ENCODE measurements around the gene CALHM2.

The CALHM2 gene

DNA sequence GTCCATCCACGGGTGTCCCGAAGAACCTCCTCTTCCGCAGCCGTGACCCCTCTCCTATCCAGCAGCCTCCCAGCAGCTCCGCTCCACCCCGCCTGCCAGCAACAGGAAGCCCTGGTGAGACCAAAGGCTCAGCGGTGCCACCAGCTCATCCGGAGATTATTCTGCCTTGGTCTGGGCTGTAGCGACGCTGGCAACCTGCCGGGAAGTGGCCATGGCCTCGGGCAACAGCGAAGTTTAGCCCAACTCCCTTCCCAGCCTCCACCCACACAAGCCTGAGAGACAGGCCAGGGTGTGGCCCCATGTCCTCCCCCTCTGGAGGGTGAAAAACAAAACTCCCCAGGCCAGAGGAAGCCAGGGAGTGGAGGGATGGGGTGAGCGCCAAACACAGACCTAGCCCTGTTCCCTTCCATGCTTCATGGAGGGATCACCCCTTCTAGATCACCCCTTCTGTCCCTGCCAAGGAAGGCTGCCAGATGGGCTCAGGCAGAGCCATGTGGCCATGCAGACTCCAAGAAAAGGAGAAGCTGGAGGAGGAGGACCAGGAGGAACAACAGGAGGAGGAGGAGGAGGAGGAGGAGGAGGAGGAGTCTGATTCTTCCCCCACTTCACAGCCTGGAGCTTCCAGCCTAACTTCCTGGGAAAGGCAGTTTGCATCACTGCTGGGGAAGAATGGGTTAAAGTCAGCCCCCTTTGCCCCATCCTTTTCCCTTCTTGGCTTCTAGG is 918 bp downstream of the CALHM2 start:
- in situ Hi-C loops (cut with MboI; ENCODE audit: low sequenced_read_pairs): no loop called here

DNA sequence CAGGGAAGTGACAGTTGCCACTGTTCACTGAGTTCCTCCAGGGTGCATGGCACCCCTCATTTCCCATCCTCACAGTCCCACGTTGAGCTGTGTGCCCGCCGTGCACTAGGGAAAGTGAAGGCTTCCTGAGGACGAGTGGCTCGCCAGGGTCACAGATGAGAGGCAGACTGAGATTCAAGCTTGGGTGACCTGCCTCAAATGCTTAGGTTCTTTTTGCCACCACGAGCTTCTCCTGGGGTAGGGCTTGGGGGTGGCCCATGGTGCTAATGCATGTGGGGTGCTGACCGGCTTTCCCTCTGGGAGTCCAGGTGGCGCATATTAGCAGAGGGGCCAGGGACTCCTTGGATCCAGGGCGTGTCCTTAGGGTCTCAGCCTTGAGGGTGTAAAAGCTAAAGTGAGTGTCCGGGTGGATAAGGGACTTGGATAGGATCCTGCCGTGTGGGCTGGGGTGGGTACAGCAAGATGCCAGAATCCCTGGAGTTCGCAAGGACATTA is 1.9 kb downstream of the CALHM2 start:
- in situ Hi-C loops (cut with MboI; ENCODE audit: low sequenced_read_pairs): no loop called here

DNA sequence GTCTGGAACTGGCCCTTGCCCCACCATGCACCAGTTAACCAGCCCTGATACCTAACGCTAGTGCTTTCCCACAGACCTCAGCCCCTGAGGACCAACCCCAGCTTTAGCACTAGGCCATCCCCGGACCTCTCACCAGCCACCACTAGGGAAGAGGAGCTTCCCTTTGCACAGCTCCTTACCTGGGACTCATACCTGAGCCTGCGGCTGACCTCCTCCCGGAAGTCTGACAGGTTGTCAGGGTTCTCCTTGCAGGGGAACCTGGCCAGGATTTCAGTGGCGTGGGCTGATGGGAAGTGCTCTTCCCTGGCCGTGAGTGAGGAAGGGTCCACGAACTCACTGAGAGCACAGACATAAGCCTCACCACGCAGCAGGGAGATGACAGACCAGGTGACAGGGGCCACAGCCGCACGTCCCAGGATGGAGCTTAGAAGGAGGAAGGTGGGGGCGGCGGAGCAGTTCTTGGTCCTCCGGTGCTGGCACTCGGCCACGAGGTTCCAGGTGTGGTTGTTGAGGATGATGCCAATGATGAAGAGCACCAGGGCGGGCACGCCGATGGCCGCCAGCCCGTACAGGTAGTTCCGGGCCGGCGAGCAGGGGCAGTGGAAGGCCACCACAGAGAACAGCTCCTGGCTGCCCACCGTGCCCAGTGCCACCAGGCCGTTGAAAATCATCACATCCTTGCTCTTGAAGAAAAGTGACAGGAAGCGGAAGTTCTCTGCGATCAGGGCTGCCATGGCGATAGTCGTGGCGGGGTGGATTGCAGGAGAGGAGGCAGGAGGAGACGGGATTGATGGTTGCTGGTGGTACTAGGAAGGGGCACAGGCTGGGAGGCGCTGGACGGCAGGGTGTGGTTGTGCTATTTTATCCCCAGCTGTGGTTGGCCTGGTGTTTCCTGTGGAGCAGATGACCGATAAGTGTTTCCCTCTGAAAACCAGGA is 2.7 kb downstream of the CALHM2 start:
- in situ Hi-C loops (cut with MboI; ENCODE audit: low sequenced_read_pairs): no loop called here

DNA sequence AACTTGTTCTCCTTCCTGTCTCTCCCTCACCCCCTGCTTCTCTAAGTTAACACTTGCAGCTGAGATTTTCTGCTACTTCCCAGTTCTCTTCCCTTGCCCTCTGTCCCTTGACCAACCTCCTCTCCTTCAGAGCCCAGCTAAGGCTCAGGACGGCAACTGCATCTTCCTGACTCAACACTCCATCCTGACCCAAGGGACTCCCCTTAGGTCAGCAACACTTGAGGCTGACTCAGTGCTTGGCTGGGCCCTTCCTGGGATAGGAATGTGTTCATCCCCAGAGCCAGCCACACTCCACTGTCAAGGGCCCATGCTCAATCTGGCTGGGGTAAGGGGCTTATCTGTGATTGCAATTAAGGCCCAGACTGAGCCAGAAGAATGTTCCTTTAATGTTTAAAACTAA is 3.4 kb downstream of the CALHM2 start:
- in situ Hi-C loops (cut with MboI; ENCODE audit: low sequenced_read_pairs): no loop called here

GRCh38 chr10:103447187-103447586 is 5.0 kb downstream of the CALHM2 start:
- in situ Hi-C loops (cut with MboI; ENCODE audit: low sequenced_read_pairs): no loop called here

GRCh38 chr10:103445767-103446567 is 6.2 kb downstream of the CALHM2 start:
- in situ Hi-C loops (cut with MboI; ENCODE audit: low sequenced_read_pairs): no loop called here

GRCh38 chr10:103445366-103445765 is 6.8 kb downstream of the CALHM2 start:
- in situ Hi-C loops (cut with MboI; ENCODE audit: low sequenced_read_pairs): no loop called here

DNA sequence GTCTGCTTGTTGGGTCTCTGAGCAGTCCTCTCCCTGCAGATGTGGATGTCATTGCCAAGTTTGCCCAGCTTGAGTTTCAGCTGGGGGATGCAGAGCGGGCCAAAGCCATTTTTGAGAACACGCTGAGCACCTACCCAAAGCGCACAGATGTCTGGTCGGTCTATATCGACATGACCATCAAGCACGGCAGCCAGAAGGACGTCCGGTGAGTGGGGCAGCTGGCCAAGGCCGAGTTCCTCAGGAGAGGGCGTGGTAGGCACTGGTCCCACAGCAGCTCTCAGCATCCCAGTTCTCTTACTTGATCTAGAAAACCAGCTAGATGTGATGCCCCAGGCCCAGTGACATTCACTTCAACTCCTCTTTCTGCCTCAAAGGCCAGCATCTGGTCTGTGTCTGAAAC is 7.7 kb downstream of the CALHM2 start:
- in situ Hi-C loops (cut with MboI; ENCODE audit: low sequenced_read_pairs): no loop called here

DNA sequence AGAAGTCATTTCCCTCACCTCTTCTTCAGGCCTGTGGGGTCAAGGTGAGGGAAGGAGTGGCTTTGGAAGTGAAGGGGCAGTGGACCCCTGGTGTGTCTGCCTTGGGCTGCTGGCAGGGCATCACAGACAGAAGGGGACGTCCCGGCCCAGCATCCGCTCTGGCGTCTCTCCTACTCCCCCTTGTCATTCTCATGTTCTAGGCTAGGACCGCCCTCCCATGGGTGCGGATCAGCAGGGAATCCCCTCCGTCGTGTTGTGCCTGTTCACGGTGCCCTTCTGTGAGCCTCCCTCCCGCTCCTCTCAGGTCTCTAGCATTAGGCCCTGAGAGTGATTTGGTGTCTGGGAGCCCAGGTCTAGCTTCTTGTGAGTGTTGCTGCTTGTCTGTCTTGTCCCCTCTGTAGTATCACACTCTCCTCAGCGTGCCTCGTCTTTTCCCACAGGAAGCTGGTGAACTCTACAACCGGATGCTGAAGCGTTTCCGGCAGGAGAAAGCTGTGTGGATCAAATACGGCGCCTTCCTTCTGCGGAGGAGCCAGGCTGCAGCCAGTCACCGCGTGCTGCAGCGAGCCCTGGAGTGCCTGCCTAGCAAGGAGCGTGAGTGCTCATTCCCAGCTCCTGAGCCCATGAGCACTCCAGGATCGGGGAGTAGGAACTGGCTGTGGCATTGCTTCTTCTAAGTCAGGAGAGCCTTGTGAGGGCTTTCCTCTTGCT is 8.5 kb downstream of the CALHM2 start:
- in situ Hi-C loops (cut with MboI; ENCODE audit: low sequenced_read_pairs): no loop called here

DNA sequence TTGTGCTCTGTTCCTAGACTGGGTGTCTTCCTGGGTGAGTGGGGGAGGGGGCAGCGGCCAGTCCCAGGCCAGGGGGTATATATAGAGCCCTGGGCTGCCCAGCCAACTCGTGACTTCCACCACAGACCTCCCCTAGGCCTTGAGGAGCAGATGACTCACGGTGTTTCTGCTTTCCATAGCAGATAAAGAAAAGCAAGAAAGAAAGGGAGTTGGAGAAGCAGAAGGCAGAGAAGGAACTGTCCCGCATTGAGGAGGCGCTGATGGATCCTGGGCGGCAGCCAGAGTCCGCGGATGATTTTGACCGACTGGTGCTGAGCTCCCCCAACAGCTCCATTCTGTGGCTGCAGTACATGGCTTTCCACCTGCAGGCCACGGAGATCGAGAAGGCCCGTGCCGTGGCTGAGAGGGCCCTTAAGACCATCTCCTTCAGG is 10.1 kb downstream of the CALHM2 start:
- in situ Hi-C loops (cut with MboI; ENCODE audit: low sequenced_read_pairs): no loop called here

GRCh38 chr10:103441611-103442010 is 10.6 kb downstream of the CALHM2 start:
- in situ Hi-C loops (cut with MboI; ENCODE audit: low sequenced_read_pairs): no loop called here

GRCh38 chr10:103441206-103441605 is 11.0 kb downstream of the CALHM2 start:
- in situ Hi-C loops (cut with MboI; ENCODE audit: low sequenced_read_pairs): no loop called here

DNA sequence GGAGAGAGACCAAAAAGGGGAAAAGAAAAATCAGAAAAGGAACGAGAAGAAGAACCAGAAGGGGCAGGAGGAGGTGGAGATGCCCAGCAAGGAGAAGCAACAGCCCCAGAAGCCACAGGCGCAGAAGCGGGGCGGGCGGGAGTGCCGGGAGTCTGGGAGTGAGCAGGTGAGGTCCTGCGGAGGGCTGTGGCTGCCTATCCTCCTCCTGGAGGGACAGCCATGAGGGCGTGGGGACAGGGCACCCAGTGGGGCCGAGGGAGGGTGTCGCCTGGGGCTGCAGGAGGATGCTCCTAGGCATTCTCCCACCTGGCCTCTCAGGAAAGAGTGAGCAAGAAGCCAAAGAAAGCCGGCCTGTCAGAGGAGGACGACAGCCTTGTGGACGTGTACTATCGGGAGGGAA is 11.8 kb downstream of the CALHM2 start:
- in situ Hi-C loops (cut with MboI; ENCODE audit: low sequenced_read_pairs): no loop called here

DNA sequence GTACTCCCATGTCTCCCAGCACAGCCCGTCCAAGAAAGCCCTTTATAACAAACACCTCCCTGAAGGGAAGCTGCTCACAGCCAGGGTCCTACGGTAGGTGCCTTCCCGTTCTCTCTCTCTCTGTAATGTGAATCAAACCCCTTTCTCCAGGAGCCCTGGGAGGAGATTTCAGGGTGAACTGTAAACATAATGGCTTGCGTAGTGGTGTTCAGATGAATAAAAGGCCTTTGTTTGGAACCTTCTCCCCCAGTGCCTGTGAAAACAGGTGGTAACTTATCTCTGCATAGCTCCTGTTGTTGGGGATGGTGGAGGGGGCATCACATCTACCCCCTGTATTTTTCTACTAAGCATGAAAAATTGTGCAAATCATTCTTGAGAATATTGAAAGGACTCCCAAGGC is 12.4 kb downstream of the CALHM2 start:
- in situ Hi-C loops (cut with MboI; ENCODE audit: low sequenced_read_pairs): no loop called here

GRCh38 chr10:103433858-103434257 is 18.3 kb downstream of the CALHM2 start:
- in situ Hi-C loops (cut with MboI; ENCODE audit: low sequenced_read_pairs): no loop called here

GRCh38 chr10:103431902-103432301 is 20.3 kb downstream of the CALHM2 start:
- in situ Hi-C loops (cut with MboI; ENCODE audit: low sequenced_read_pairs): no loop called here

GRCh38 chr10:103429647-103430046 is 22.5 kb downstream of the CALHM2 start:
- in situ Hi-C loops (cut with MboI; ENCODE audit: low sequenced_read_pairs): loop anchor here (10.0 kb wide), 1 partner anchor 55 kb away; no protein-coding TSS in a partner anchor

GRCh38 chr10:103428989-103429643 is 23.1 kb downstream of the CALHM2 start:
- in situ Hi-C loops (cut with MboI; ENCODE audit: low sequenced_read_pairs): loop anchor here (10.0 kb wide), 1 partner anchor 56 kb away; no protein-coding TSS in a partner anchor

GRCh38 chr10:103427866-103428265 is 24.3 kb downstream of the CALHM2 start:
- in situ Hi-C loops (cut with MboI; ENCODE audit: low sequenced_read_pairs): loop anchor here (10.0 kb wide), 1 partner anchor 57 kb away; no protein-coding TSS in a partner anchor

GRCh38 chr10:103423748-103424147 is 28.4 kb downstream of the CALHM2 start:
- in situ Hi-C loops (cut with MboI; ENCODE audit: low sequenced_read_pairs): loop anchor here (10.0 kb wide), 1 partner anchor 61 kb away; no protein-coding TSS in a partner anchor

All from HL-60/S4 treated with phorbol 12-myristate 13-acetate at 8.2 ng/mL for 4 days and 3 days (cell line).